Measurements from ENCODE around the gene ITFG2.
"Not testable (repeated sequence)": the region's sequence is repeated elsewhere in the genome, so short reads cannot be mapped to it uniquely, and the experiment has no call there.

The ITFG2 gene

GRCh38 chr12:2812290-2813213 is at the start of gene ITFG2:
Gene ITFG2, plus strand, starts transcription at chr12:2812668. Its CDS starts 93 bp downstream, at chr12:2812761.
- peak; percentile 98 for DNase-seq (ENCODE audit: low read depth)

GRCh38 chr12:2764398-2764797 is 48.1 kb upstream of the ITFG2 start:
- DNase-seq (ENCODE audit: low read depth), result no peak

- no peak for DNase-seq (ENCODE audit: low read depth)
Measured at GRCh38 chr12:2765052-2765451, 47.4 kb upstream of the ITFG2 start.

GRCh38 chr12:2765608-2766007 is 46.9 kb upstream of the ITFG2 start:
- DNase-seq (ENCODE audit: low read depth), result no peak

- no peak for DNase-seq (ENCODE audit: low read depth)
Measured at GRCh38 chr12:2768224-2768961, 44.1 kb upstream of the ITFG2 start.

GRCh38 chr12:2769866-2770533 is 42.5 kb upstream of the ITFG2 start:
- DNase-seq (ENCODE audit: low read depth), result no peak

- DNase-seq (ENCODE audit: low read depth), result not testable (repeated sequence)
Measured at GRCh38 chr12:2770544-2770943, 41.9 kb upstream of the ITFG2 start.

- no peak for DNase-seq (ENCODE audit: low read depth)
Measured at GRCh38 chr12:2772370-2772769, 40.1 kb upstream of the ITFG2 start.

- DNase-seq (ENCODE audit: low read depth), result no peak
Measured at GRCh38 chr12:2773199-2773875, 39.1 kb upstream of the ITFG2 start.

- DNase-seq (ENCODE audit: low read depth), result no peak
Measured at GRCh38 chr12:2775431-2775830, 37.0 kb upstream of the ITFG2 start.

- DNase-seq (ENCODE audit: low read depth), result no peak
Measured at GRCh38 chr12:2776129-2776806, 36.2 kb upstream of the ITFG2 start.

GRCh38 chr12:2779281-2779680 is 33.2 kb upstream of the ITFG2 start:
- no peak for DNase-seq (ENCODE audit: low read depth)

- DNase-seq (ENCODE audit: low read depth), result peak; percentile 18
Measured at GRCh38 chr12:2783936-2784600, 28.4 kb upstream of the ITFG2 start.

- no peak for DNase-seq (ENCODE audit: low read depth)
Measured at GRCh38 chr12:2785017-2785416, 27.5 kb upstream of the ITFG2 start.

GRCh38 chr12:2791089-2791488 is 21.4 kb upstream of the ITFG2 start:
- DNase-seq (ENCODE audit: low read depth), result no peak

- no peak for DNase-seq (ENCODE audit: low read depth)
Measured at GRCh38 chr12:2792671-2793500, 19.6 kb upstream of the ITFG2 start.

- DNase-seq (ENCODE audit: low read depth), result no peak
Measured at GRCh38 chr12:2793561-2793960, 18.9 kb upstream of the ITFG2 start.

- peak; percentile 21 for DNase-seq (ENCODE audit: low read depth)
Measured at GRCh38 chr12:2794191-2794735, 18.2 kb upstream of the ITFG2 start.

GRCh38 chr12:2794736-2795289 is 17.7 kb upstream of the ITFG2 start, which contains the start of gene FKBP4:
Gene FKBP4, plus strand, starts transcription at chr12:2794970. Its CDS starts 170 bp downstream, at chr12:2795140.
- peak; percentile 76 for DNase-seq (ENCODE audit: low read depth)
